Measurements from ENCODE around the gene IL25.
"Not testable (repeated sequence)": the region's sequence is repeated elsewhere in the genome, so short reads cannot be mapped to it uniquely, and the experiment has no call there.

The IL25 gene

DNA sequence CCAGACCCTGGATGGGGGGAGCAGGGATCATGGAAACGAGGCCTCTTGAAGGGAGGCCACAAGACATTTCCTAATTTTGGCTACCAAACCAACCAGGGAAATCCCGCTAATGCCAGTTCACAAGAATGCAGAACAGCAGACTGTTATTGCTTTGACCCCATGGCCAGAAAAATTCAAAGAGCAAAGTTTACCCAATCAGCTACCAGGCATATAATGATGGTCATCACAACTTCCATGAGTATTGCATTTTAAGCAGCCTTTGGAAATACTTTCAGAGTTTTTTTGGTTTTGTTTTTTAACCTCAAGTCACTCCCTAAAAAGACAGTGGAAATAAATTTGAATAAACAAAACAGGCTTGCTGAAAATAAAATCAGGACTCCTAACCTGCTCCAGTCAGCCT is at the start of gene IL25:
TSS of gene IL25 (plus strand) at position 301 of the 400 bp plus-strand sequence.
- TF ChIP-seq ZNF274 (IDR thresholded peaks at IDR 0.05; ENCODE audit: low read depth, low read length): no peak
- H3K4me3 ChIP-seq (ENCODE audit: low read length): no peak within 1 kb of the TSS

DNA sequence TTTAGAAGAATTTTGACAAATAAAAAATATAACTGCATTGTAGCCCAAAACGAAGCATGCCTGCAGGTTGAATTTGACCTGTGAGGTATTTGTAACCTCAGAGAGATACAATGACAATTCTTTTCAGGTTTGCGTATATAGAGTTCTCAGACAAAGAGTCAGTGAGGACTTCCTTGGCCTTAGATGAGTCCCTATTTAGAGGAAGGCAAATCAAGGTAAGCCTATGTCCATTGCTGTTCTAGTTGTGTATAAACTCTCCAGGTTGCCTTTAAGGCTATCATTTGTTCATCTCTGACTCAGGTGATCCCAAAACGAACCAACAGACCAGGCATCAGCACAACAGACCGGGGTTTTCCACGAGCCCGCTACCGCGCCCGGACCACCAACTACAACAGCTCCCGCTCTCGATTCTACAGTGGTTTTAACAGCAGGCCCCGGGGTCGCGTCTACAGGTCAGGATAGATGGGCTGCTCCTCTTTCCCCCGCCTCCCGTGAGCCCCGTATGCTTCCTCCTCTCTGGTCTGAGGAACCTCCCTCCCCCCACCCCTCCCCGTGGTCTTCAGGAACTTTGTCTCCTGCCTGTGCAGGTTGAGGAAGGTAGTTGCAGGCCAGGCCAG is 48.7 kb upstream of the IL25 start:
- no peak for TF ChIP-seq ZNF274 (IDR thresholded peaks at IDR 0.05; ENCODE audit: low read depth, low read length)
- H3K4me3 ChIP-seq (ENCODE audit: low read length): no peak overlapping the region

DNA sequence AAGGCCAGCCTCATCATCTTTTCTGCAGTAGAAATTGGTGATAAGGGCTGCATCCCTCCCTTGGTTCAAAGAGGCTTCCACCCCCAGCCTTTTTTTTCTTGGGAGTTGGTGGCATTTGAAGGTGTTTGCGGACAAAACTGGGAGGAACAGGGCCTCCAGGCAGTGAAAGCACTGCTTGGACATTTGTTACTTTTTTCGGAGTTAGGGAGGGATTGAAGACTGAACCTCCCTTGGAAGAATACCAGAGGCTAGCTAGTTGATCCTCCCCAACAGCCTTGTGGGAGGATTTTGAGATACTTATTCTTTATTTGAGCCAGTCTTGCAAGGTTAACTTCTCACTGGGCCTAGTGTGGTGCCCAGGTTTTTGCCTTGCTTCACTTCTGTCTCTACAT is 48.2 kb upstream of the IL25 start:
- TF ChIP-seq ZNF274 (IDR thresholded peaks at IDR 0.05; ENCODE audit: low read depth, low read length): no peak
- H3K4me3 ChIP-seq (ENCODE audit: low read length): no peak overlapping the region

DNA sequence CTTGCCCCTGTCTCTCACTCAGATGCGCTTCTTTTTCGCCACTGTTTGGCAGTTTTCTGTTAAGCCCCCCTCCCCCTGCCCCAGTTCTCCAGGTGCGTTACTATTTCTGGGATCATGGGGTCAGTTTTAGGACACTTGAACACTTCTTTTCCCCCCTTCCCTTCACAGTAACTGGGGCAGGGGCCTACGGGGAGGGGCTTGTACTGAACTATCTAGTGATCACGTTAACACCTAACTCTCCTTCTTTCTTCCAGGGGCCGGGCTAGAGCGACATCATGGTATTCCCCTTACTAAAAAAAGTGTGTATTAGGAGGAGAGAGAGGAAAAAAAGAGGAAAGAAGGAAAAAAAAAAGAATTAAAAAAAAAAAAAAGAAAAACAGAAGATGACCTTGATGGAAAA is 47.6 kb upstream of the IL25 start:
- TF ChIP-seq ZNF274 (IDR thresholded peaks at IDR 0.05; ENCODE audit: low read depth, low read length): no peak
- H3K4me3 ChIP-seq (ENCODE audit: low read length): no peak overlapping the region

DNA sequence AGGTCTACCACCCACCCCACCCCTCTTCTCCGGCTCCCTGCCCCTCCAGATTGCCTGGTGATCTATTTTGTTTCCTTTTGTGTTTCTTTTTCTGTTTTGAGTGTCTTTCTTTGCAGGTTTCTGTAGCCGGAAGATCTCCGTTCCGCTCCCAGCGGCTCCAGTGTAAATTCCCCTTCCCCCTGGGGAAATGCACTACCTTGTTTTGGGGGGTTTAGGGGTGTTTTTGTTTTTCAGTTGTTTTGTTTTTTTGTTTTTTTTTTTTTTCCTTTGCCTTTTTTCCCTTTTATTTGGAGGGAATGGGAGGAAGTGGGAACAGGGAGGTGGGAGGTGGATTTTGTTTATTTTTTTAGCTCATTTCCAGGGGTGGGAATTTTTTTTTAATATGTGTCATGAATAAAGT is 46.9 kb upstream of the IL25 start:
- not testable (repeated sequence) for H3K4me3 ChIP-seq (ENCODE audit: low read length)

DNA sequence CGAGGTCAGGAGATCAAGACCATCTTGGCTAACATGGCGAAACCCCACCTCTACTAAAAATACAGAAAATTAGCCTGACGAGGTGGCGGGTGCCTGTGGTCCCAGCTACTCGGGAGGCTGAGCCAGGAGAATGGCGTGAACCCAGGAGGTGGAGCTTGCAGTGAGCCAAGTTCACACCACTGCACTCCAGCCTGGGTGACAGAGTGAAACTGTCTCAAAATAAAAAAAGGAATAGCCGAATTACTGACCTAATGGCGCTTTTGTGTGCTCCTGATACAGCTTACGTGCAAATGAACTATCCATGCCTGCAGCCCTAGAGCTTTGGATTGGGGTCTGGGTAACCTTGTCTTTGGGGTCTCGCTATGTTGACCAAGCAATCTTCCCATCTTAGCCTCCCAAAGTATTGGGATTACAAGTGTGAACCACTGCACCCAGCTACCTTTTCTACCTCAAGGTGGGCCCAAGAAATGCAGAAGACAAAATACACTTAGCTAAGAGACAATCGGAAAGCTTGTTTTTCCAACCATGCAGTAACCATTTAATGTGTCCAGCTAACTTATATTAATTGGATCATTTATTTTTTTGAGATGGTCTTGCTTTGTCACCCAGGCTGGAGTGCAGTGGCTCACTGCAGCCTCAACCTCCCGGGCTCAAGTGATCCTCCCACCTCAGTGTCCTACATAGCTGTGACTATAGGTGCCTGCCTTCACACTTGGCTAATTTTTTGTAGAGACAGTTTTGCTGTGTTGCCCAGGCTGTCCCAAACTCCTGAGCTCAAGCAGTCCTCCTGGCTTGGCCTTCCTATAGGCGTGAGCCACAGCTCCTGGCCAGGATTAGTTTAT is 45.9 kb upstream of the IL25 start:
- TF ChIP-seq ZNF274 (IDR thresholded peaks at IDR 0.05; ENCODE audit: low read depth, low read length): no peak
- no peak overlapping the region for H3K4me3 ChIP-seq (ENCODE audit: low read length)

DNA sequence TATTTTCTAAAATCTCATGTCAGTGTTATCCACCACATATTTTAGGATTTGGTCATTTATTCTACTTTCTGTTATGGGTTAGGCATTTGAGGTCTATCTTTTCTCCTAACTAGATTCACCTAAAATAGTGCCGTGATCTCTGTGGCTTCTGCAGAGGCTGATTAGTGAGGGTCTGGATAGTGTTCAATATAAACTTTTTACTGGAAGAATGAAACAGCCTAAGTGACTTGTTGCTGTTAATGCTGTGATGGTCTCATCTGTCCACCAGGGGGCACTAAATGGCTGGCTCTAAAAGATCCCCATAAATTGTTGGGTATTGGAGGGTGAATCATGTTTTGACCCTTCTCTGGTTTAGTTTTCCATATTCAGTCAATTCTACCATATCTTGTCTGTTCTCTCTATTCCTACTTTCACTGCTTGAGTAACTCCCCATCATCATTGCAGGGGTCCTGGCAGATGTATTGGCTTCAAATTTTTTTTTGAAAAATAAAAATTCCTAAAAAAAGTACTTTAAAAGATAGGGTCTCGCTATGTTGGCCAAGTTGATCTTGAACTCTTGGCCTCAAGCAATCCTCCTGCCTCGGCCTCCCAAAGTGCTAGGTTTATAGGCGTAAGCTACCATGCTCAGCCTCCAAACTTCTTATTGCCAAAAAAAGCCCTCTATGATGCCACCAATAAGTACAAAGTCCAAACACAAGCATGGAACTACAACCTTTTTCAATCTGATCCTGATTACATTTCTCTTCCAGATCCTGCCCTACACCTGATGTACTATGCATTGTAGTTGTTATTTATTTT is 44.5 kb upstream of the IL25 start:
- TF ChIP-seq ZNF274 (IDR thresholded peaks at IDR 0.05; ENCODE audit: low read depth, low read length): no peak

DNA sequence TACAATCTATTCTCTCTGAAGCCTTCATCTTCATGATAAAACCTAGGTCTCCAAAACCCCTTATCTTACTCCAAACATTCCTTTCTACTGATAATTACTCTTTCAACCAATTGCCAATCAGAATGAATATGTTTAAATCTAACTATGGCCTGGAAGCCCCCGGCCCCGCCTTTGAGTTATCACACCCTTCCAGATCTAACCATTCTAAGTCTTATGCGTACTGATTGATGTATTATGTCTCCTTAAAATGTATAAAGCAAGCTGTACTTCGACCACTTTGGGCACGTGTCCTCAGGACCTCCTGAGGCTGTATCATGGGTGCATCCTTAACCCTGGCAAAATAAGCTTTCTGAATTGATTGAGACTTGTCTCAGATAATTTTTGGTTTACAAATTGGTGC is 37.0 kb upstream of the IL25 start:
- no peak overlapping the region for H3K4me3 ChIP-seq (ENCODE audit: low read length)
- no peak for TF ChIP-seq ZNF274 (IDR thresholded peaks at IDR 0.05; ENCODE audit: low read depth, low read length)

More for the DNA sequence above, 44.5 kb upstream of the IL25 start:
- H3K4me3 ChIP-seq (ENCODE audit: low read length): no peak overlapping the region

DNA sequence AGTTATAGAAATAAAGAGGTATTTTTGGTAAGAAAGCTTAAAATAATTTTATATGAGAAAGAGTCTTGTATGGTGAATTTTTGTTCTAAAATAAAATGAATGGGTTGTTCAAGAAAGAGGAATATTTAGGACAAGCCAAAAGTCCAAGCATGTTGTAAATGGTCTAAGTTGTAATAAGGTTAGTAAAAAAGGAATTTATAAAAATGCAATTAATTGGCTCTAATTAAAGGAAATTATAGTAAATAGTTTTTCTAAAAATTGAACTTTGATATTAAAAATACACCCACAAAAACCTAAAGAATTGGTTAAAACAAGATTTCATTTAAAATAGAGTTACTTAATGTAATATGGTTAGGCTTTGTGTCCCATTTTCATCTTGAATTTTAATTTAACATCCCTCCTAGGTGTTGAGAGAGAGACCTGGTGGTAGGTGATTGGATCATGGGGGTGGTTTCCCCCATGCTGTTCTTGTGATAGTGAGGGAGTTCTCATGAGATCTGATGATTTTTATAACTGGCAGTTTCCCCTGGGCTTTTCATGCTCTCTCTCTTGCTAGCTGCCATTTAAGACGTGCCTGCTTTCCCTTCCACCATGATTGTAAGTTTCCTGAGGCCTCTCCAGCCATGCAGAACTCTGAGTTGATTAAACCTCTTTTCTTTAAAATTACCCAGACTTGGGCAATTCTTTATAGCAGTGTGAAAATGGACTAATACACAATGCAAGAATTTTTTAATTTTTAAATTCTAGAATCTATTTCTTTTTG is 32.9 kb upstream of the IL25 start:
- TF ChIP-seq ZNF274 (IDR thresholded peaks at IDR 0.05; ENCODE audit: low read depth, low read length): no peak
- no peak overlapping the region for H3K4me3 ChIP-seq (ENCODE audit: low read length)

DNA sequence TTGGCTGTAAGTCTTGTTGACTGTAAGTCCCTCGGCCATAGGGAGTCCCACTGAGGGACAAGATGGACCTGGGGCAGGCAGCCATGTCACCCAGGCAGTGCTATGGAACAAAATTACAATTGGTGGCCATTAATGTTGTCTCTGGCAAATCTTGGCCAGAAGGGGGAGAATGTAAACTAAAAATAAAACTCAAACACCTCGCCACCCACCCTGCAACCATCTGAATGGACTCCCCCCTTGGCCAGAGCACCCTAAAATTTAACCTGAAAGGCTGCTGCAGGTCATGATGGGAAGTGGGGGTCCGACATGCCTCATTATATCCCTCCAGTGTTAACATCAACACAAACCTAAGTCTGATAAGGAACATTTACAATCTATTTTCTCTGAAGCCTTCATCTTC is 28.1 kb upstream of the IL25 start:
- no peak overlapping the region for H3K4me3 ChIP-seq (ENCODE audit: low read length)
- no peak for TF ChIP-seq ZNF274 (IDR thresholded peaks at IDR 0.05; ENCODE audit: low read depth, low read length)

DNA sequence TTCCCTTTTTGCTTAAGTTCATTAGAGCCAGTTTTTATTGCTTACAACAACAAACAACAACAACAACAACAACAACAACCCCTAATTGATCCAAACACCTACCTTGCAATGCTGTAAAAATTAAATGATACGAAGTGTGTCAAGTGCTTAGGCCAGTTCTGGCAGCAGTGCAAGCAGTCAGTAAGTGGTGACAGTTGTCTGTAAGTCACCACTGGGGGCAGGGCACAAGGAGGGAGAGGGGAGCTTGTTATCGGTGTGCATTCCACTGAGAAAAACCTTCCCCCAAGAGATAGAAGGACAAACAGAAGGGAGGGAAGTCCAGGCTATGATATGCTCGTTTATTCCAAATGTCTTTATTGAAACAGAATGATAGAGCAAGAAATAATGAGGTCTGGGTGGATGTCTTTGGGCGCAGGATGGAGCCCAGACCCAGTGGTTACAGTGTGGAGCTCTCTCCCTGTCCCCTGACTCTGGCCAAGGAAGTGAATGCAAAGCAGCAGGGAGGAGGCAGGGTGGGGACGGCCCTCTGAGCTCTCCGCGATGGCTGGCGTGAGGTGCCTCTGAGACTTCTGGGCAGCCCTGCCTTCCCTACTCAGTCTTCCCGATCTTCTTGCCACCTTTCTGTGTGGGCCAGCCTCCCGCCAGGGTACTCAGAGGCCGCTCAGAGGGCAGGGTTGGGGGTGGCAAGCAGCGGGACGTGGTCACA is 26.5 kb upstream of the IL25 start:
- no peak for TF ChIP-seq ZNF274 (IDR thresholded peaks at IDR 0.05; ENCODE audit: low read depth, low read length)

DNA sequence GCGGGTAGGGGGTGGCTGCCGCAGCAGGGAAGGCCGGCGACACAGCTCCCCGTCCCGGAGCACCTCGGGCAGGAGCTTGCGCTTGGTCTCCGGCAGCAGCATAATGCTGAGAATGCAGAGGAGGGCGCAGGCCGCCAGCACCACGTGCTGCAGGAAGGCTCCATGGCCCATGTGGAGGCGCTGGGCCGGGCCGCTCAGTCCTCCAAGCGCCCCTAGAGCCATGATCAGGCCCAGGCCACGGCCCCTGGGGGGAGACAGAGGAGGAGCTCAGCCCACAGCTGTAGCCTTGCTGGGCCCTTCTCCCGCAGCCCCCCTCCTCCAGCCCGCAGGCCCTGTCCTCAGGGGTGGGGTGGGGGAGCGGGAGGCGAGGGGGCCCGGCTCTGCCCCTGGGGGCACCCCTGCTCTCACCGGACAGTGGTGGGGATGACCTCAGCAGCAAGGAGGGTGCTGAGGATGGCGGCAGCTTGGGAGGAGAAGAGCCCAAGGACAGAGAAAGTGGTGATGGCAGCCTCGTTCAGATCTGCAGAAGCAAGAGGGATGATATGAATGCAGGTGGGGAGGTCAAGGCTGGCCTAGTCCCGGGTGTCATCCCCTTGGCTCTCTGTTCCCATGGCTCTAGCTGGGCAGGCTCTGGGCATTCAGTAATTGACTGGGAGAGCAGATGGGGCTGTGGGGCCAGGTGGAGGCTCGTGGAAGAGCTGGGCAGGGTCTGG is 25.8 kb upstream of the IL25 start:
- no peak for TF ChIP-seq ZNF274 (IDR thresholded peaks at IDR 0.05; ENCODE audit: low read depth, low read length)
- H3K4me3 ChIP-seq (ENCODE audit: low read length): no peak overlapping the region

More for the DNA sequence above, 26.5 kb upstream of the IL25 start:
- no peak overlapping the region for H3K4me3 ChIP-seq (ENCODE audit: low read length)
